ENCODE data around the gene ORC5.

- TF ChIP-seq CTCF (IDR thresholded peaks at IDR 0.05; ENCODE audit: poor library complexity) (no peak), EZH2 (IDR thresholded peaks at IDR 0.05; ENCODE audit: borderline replicate concordance) (no peak), EZH2phosphoT487 (IDR thresholded peaks at IDR 0.05; ENCODE audit: low read depth, severe bottlenecking, unreplicated experiment) (no peak)
Observed at GRCh38 chr7:104207348-104207730, 474 bp downstream of the ORC5 start.
